ENCODE measurements around the gene PAQR4.

Gene PAQR4

GRCh38 chr16:2948807-2949704, 20.1 kb upstream of the PAQR4 start:
- Histone ChIP-seq H3K36me3 (ENCODE audit: insufficient read depth, low read length) (peaks cover 23% of the 10 kb centered on the region), H3K9me3 (replicated peaks; ENCODE audit: low read length) (no peaks in the 10 kb centered on the region), H3K4me2 (ENCODE audit: low read length) (no peak overlapping the region), H3K4me3 (ENCODE audit: low read length) (no peak overlapping the region), H3K9ac (ENCODE audit: low read depth, low read length) (no peak overlapping the region), H3K4me1 (ENCODE audit: control insufficient read depth, insufficient read depth, low read length) (no peaks in the 10 kb centered on the region), H3K27me3 (ENCODE audit: control insufficient read depth, insufficient read depth, low read length) (peaks cover 7% of the 10 kb centered on the region)

GRCh38 chr16:2949705-2950352, 19.3 kb upstream of the PAQR4 start:
- no peak overlapping the region for H3K4me2 ChIP-seq (ENCODE audit: low read length)
- H3K4me3 ChIP-seq (ENCODE audit: low read length): no peak overlapping the region
- H3K9me3 ChIP-seq (replicated peaks; ENCODE audit: low read length): no peaks in the 10 kb centered on the region
- no peaks in the 10 kb centered on the region for H3K4me1 ChIP-seq (ENCODE audit: control insufficient read depth, insufficient read depth, low read length)
- peaks cover 21% of the 10 kb centered on the region for H3K36me3 ChIP-seq (ENCODE audit: insufficient read depth, low read length)
- no peak overlapping the region for H3K9ac ChIP-seq (ENCODE audit: low read depth, low read length)
- H3K27me3 ChIP-seq (ENCODE audit: control insufficient read depth, insufficient read depth, low read length): peaks cover 13% of the 10 kb centered on the region

GRCh38 chr16:2950353-2950724, 18.8 kb upstream of the PAQR4 start:
- Histone ChIP-seq H3K9me3 (replicated peaks; ENCODE audit: low read length) (no peaks in the 10 kb centered on the region), H3K36me3 (ENCODE audit: insufficient read depth, low read length) (peaks cover 21% of the 10 kb centered on the region), H3K27me3 (ENCODE audit: control insufficient read depth, insufficient read depth, low read length) (peaks cover 16% of the 10 kb centered on the region), H3K4me2 (ENCODE audit: low read length) (no peak overlapping the region), H3K9ac (ENCODE audit: low read depth, low read length) (no peak overlapping the region), H3K4me3 (ENCODE audit: low read length) (no peak overlapping the region), H3K4me1 (ENCODE audit: control insufficient read depth, insufficient read depth, low read length) (no peaks in the 10 kb centered on the region)

- H3K4me1 ChIP-seq (ENCODE audit: control insufficient read depth, insufficient read depth, low read length): no peaks in the 10 kb centered on the region
- H3K27me3 ChIP-seq (ENCODE audit: control insufficient read depth, insufficient read depth, low read length): peaks cover 17% of the 10 kb centered on the region
- no peak overlapping the region for H3K9ac ChIP-seq (ENCODE audit: low read depth, low read length)
- H3K4me2 ChIP-seq (ENCODE audit: low read length): no peak overlapping the region
- no peak overlapping the region for H3K4me3 ChIP-seq (ENCODE audit: low read length)
- H3K36me3 ChIP-seq (ENCODE audit: insufficient read depth, low read length): peaks cover 21% of the 10 kb centered on the region
- no peaks in the 10 kb centered on the region for H3K9me3 ChIP-seq (replicated peaks; ENCODE audit: low read length)
Measured at GRCh38 chr16:2950773-2951172, 18.4 kb upstream of the PAQR4 start.

GRCh38 chr16:2952679-2953078, 16.5 kb upstream of the PAQR4 start:
- Histone ChIP-seq H3K9ac (ENCODE audit: low read depth, low read length) (no peak overlapping the region), H3K27me3 (ENCODE audit: control insufficient read depth, insufficient read depth, low read length) (peaks cover 23% of the 10 kb centered on the region), H3K4me1 (ENCODE audit: control insufficient read depth, insufficient read depth, low read length) (no peaks in the 10 kb centered on the region), H3K36me3 (ENCODE audit: insufficient read depth, low read length) (peaks cover 14% of the 10 kb centered on the region), H3K4me3 (ENCODE audit: low read length) (no peak overlapping the region), H3K4me2 (ENCODE audit: low read length) (no peak overlapping the region), H3K9me3 (replicated peaks; ENCODE audit: low read length) (no peaks in the 10 kb centered on the region)

- Histone ChIP-seq H3K9ac (ENCODE audit: low read depth, low read length) (no peak overlapping the region), H3K4me3 (ENCODE audit: low read length) (no peak overlapping the region), H3K36me3 (ENCODE audit: insufficient read depth, low read length) (peaks cover 9% of the 10 kb centered on the region), H3K4me1 (ENCODE audit: control insufficient read depth, insufficient read depth, low read length) (no peaks in the 10 kb centered on the region), H3K9me3 (replicated peaks; ENCODE audit: low read length) (no peaks in the 10 kb centered on the region), H3K4me2 (ENCODE audit: low read length) (no peak overlapping the region), H3K27me3 (ENCODE audit: control insufficient read depth, insufficient read depth, low read length) (peaks cover 23% of the 10 kb centered on the region)
Measured at GRCh38 chr16:2953706-2954627, 15.2 kb upstream of the PAQR4 start.

- H3K4me1 ChIP-seq (ENCODE audit: control insufficient read depth, insufficient read depth, low read length): no peaks in the 10 kb centered on the region
- peaks cover under 1% of the 10 kb centered on the region for H3K36me3 ChIP-seq (ENCODE audit: insufficient read depth, low read length)
- no peak overlapping the region for H3K4me3 ChIP-seq (ENCODE audit: low read length)
- H3K9me3 ChIP-seq (replicated peaks; ENCODE audit: low read length): no peaks in the 10 kb centered on the region
- peaks cover 28% of the 10 kb centered on the region for H3K27me3 ChIP-seq (ENCODE audit: control insufficient read depth, insufficient read depth, low read length)
- no peak overlapping the region for H3K4me2 ChIP-seq (ENCODE audit: low read length)
- no peak overlapping the region for H3K9ac ChIP-seq (ENCODE audit: low read depth, low read length)
Measured at GRCh38 chr16:2954656-2955381, 14.3 kb upstream of the PAQR4 start.

- Histone ChIP-seq H3K9ac (ENCODE audit: low read depth, low read length) (no peak overlapping the region), H3K4me1 (ENCODE audit: control insufficient read depth, insufficient read depth, low read length) (no peaks in the 10 kb centered on the region), H3K4me2 (ENCODE audit: low read length) (no peak overlapping the region), H3K9me3 (replicated peaks; ENCODE audit: low read length) (no peaks in the 10 kb centered on the region), H3K4me3 (ENCODE audit: low read length) (no peak overlapping the region), H3K27me3 (ENCODE audit: control insufficient read depth, insufficient read depth, low read length) (peaks cover 28% of the 10 kb centered on the region), H3K36me3 (ENCODE audit: insufficient read depth, low read length) (no peaks in the 10 kb centered on the region)
Measured at GRCh38 chr16:2955438-2955778, 13.7 kb upstream of the PAQR4 start.

- Histone ChIP-seq H3K36me3 (ENCODE audit: insufficient read depth, low read length) (no peaks in the 10 kb centered on the region), H3K9ac (ENCODE audit: low read depth, low read length) (no peak overlapping the region), H3K27me3 (ENCODE audit: control insufficient read depth, insufficient read depth, low read length) (peaks cover 28% of the 10 kb centered on the region), H3K4me3 (ENCODE audit: low read length) (no peak overlapping the region), H3K4me1 (ENCODE audit: control insufficient read depth, insufficient read depth, low read length) (no peaks in the 10 kb centered on the region), H3K9me3 (replicated peaks; ENCODE audit: low read length) (no peaks in the 10 kb centered on the region), H3K4me2 (ENCODE audit: low read length) (no peak overlapping the region)
Measured at GRCh38 chr16:2955779-2956578, 13.2 kb upstream of the PAQR4 start.

GRCh38 chr16:2956579-2956956, 12.6 kb upstream of the PAQR4 start:
- peaks cover 28% of the 10 kb centered on the region for H3K27me3 ChIP-seq (ENCODE audit: control insufficient read depth, insufficient read depth, low read length)
- H3K9ac ChIP-seq (ENCODE audit: low read depth, low read length): no peak overlapping the region
- H3K36me3 ChIP-seq (ENCODE audit: insufficient read depth, low read length): no peaks in the 10 kb centered on the region
- no peaks in the 10 kb centered on the region for H3K4me1 ChIP-seq (ENCODE audit: control insufficient read depth, insufficient read depth, low read length)
- H3K4me2 ChIP-seq (ENCODE audit: low read length): no peak overlapping the region
- no peaks in the 10 kb centered on the region for H3K9me3 ChIP-seq (replicated peaks; ENCODE audit: low read length)
- H3K4me3 ChIP-seq (ENCODE audit: low read length): no peak overlapping the region
